ENCODE results near the gene AKR7A2. TPM values are rescaled to one million over a fixed set of nuclear protein-coding genes. Genes with fewer than 3 reads are reported as not detected.

The AKR7A2 gene
- total RNA-seq, 1 experiment from 2014 or later: 122 TPM

DNA sequence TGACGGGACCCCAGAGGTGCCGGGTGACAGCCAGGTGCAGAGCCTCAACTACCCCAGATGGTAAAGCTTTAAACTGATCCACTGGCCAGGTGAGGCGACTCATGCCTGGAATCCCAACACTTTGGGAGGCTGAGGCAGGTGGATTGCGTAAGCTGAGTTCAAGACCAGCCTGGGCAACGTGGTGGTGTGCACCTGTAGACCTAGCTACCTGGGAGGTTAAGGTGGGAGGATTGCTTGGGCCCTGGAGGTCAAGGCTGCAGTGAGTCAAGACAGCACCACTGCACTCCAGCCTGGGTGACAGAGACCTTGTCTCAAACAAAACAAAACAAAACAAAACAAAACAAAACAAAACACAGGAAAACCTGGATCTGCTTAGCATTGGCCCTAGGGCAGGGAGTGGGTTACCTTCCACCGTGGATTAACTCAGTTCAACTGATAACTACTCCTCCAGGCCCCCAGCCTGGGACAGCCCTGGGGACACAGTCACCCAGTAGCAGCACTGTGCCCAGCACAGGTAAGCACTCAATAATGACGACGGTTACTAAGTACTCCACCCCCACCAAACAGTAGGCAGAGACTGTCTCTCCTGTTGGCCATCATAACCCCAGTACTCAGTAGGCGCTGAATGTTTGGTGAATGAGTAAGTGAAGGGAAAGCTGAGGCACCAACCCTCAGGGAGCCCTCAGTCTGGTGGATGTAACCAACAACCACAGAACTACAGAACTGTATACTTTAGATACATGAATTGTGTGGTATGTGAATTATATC is 21.8 kb upstream of the AKR7A2 start:
- no peak overlapping the region for H3K9ac ChIP-seq (ENCODE audit: low read length)
- no peak overlapping the region for H3K4me3 ChIP-seq (ENCODE audit: low read length)
- no peaks in the 10 kb centered on the region for H3K27me3 ChIP-seq (ENCODE audit: low read length)
- H3K27ac ChIP-seq (ENCODE audit: low read length): no peak overlapping the region
- H3K4me2 ChIP-seq (ENCODE audit: low read depth, low read length, poor library complexity, severe bottlenecking): no peak overlapping the region
- no peaks in the 10 kb centered on the region for H3K4me1 ChIP-seq (ENCODE audit: low read length)
- H2AFZ ChIP-seq (ENCODE audit: low read length): no peak overlapping the region
- no peak for DNase-seq
- no peaks in the 10 kb centered on the region for H3K9me3 ChIP-seq (ENCODE audit: low read length)
- H3K9me2 ChIP-seq (replicated peaks; ENCODE audit: insufficient read depth, low read length): no peaks in the 10 kb centered on the region
- no peaks in the 10 kb centered on the region for H4K20me1 ChIP-seq (ENCODE audit: insufficient read depth, low read depth, low read length)
- H3K79me2 ChIP-seq (ENCODE audit: low read length): no peaks in the 10 kb centered on the region
- H3K36me3 ChIP-seq (ENCODE audit: insufficient read depth, low read length): no peaks in the 10 kb centered on the region

DNA sequence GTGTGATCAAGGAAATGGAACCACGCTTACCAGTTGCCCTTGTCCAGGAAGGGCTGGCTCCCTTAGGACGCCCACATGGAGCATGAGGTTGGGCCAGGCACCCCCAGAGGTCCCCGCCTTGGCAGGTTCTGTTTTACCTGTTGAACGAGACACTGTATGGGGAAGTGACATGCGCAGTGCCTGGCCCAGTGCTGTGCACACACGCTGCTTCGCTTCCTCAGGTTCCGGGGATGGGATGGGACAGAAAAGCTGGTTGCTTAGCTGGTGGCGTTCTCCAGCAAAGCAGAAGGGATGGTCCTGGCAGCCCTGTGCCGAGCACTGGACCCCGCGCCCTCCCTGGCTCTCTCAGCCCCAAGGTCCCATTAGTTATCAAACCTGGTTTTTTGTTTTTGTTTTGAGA is 20.9 kb upstream of the AKR7A2 start:
- H3K9ac ChIP-seq (ENCODE audit: low read length): no peak overlapping the region
- no peaks in the 10 kb centered on the region for H3K36me3 ChIP-seq (ENCODE audit: insufficient read depth, low read length)
- H3K4me3 ChIP-seq (ENCODE audit: low read length): no peak overlapping the region
- no peak overlapping the region for H3K4me2 ChIP-seq (ENCODE audit: low read depth, low read length, poor library complexity, severe bottlenecking)
- H3K27ac ChIP-seq (ENCODE audit: low read length): no peak overlapping the region
- no peak for DNase-seq
- H3K4me1 ChIP-seq (ENCODE audit: low read length): no peaks in the 10 kb centered on the region
- H3K9me2 ChIP-seq (replicated peaks; ENCODE audit: insufficient read depth, low read length): no peaks in the 10 kb centered on the region
- H4K20me1 ChIP-seq (ENCODE audit: insufficient read depth, low read depth, low read length): no peaks in the 10 kb centered on the region
- no peak overlapping the region for H2AFZ ChIP-seq (ENCODE audit: low read length)
- H3K79me2 ChIP-seq (ENCODE audit: low read length): no peaks in the 10 kb centered on the region
- H3K27me3 ChIP-seq (ENCODE audit: low read length): no peaks in the 10 kb centered on the region
- H3K9me3 ChIP-seq (ENCODE audit: low read length): no peaks in the 10 kb centered on the region

DNA sequence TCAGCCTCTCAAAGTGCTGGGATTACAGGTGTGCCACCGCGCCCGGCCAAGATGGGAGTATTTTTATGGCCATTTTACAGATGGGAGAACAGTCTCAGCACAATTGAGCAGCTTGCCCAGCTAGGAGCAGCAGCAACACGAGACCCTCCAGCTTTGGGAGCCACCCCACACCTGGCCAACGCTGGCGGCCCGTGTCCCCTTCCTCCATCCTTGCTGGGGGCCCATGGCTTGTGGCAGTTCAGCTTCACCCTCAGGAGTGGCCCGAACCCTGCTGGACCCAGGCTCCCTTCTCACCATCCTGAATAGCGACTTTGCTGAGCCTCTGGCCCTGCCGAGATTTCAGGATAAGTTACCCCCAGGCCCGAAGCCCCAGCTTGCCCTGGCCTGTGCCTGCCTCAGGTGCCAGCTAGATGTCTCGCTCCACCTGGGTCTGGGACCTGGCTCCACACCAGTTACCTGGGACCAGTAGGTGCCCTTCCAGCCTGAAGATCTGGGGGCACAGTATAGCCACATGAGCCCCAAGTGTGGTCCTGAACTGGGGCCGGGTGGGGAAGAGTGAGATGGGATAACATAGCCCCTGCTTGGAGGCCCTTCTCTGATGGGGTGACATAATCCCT is 19.4 kb upstream of the AKR7A2 start:
- no peak for DNase-seq
- Histone ChIP-seq H3K36me3 (ENCODE audit: insufficient read depth, low read length) (no peaks in the 10 kb centered on the region), H3K27me3 (ENCODE audit: low read length) (no peaks in the 10 kb centered on the region), H4K20me1 (ENCODE audit: insufficient read depth, low read depth, low read length) (no peaks in the 10 kb centered on the region), H3K4me3 (ENCODE audit: low read length) (no peak overlapping the region), H3K9me2 (replicated peaks; ENCODE audit: insufficient read depth, low read length) (no peaks in the 10 kb centered on the region), H2AFZ (ENCODE audit: low read length) (no peak overlapping the region), H3K27ac (ENCODE audit: low read length) (no peak overlapping the region), H3K4me2 (ENCODE audit: low read depth, low read length, poor library complexity, severe bottlenecking) (no peak overlapping the region), H3K9me3 (ENCODE audit: low read length) (no peaks in the 10 kb centered on the region), H3K4me1 (ENCODE audit: low read length) (no peaks in the 10 kb centered on the region), H3K79me2 (ENCODE audit: low read length) (no peaks in the 10 kb centered on the region), H3K9ac (ENCODE audit: low read length) (no peak overlapping the region)

GRCh38 chr1:19330449-19331135 is 18.6 kb upstream of the AKR7A2 start:
- H3K9me2 ChIP-seq (replicated peaks; ENCODE audit: insufficient read depth, low read length): no peaks in the 10 kb centered on the region

GRCh38 chr1:19329611-19330010 is 17.7 kb upstream of the AKR7A2 start:
- H3K4me1 ChIP-seq (ENCODE audit: low read length): no peaks in the 10 kb centered on the region
- no peaks in the 10 kb centered on the region for H3K79me2 ChIP-seq (ENCODE audit: low read length)
- H3K27me3 ChIP-seq (ENCODE audit: low read length): no peaks in the 10 kb centered on the region
- H3K27ac ChIP-seq (ENCODE audit: low read length): no peak overlapping the region
- H4K20me1 ChIP-seq (ENCODE audit: insufficient read depth, low read depth, low read length): no peaks in the 10 kb centered on the region
- no peaks in the 10 kb centered on the region for H3K9me2 ChIP-seq (replicated peaks; ENCODE audit: insufficient read depth, low read length)
- DNase-seq: no peak
- no peaks in the 10 kb centered on the region for H3K36me3 ChIP-seq (ENCODE audit: insufficient read depth, low read length)
- H2AFZ ChIP-seq (ENCODE audit: low read length): no peak overlapping the region
- H3K4me2 ChIP-seq (ENCODE audit: low read depth, low read length, poor library complexity, severe bottlenecking): no peak overlapping the region
- no peak overlapping the region for H3K4me3 ChIP-seq (ENCODE audit: low read length)
- H3K9ac ChIP-seq (ENCODE audit: low read length): no peak overlapping the region
- no peaks in the 10 kb centered on the region for H3K9me3 ChIP-seq (ENCODE audit: low read length)

More at GRCh38 chr1:19330449-19331135, 18.6 kb upstream of the AKR7A2 start:
- Histone ChIP-seq H3K9ac (ENCODE audit: low read length) (no peak overlapping the region), H3K27me3 (ENCODE audit: low read length) (no peaks in the 10 kb centered on the region), H3K9me3 (ENCODE audit: low read length) (no peaks in the 10 kb centered on the region), H3K4me1 (ENCODE audit: low read length) (no peaks in the 10 kb centered on the region), H3K4me3 (ENCODE audit: low read length) (no peak overlapping the region), H3K79me2 (ENCODE audit: low read length) (no peaks in the 10 kb centered on the region), H3K27ac (ENCODE audit: low read length) (no peak overlapping the region), H3K36me3 (ENCODE audit: insufficient read depth, low read length) (no peaks in the 10 kb centered on the region), H2AFZ (ENCODE audit: low read length) (no peak overlapping the region), H3K4me2 (ENCODE audit: low read depth, low read length, poor library complexity, severe bottlenecking) (no peak overlapping the region), H4K20me1 (ENCODE audit: insufficient read depth, low read depth, low read length) (no peaks in the 10 kb centered on the region)
- DNase-seq: no peak

DNA sequence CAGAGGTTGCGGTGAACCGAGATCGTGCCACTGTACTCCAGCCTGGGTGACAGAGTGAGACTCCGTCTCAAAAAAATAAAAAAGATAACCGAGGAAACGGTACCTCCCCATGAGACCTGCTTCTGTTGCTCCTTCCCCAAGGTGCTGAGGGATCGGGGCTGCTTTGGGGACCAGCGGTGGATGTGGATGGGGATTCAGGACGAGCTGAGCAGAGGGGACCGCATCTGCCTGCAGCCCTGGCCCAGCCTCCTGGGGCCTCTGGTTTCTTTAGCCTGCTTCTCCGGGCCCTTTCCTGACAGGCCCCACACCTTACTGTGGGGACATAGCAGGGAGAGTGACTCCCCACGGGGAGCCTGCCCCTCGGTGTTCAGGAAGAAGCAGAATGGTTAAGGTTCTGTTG is 17.2 kb upstream of the AKR7A2 start:
- H3K27ac ChIP-seq (ENCODE audit: low read length): no peak overlapping the region
- no peak overlapping the region for H2AFZ ChIP-seq (ENCODE audit: low read length)
- no peaks in the 10 kb centered on the region for H3K27me3 ChIP-seq (ENCODE audit: low read length)
- H3K9ac ChIP-seq (ENCODE audit: low read length): no peak overlapping the region
- H3K79me2 ChIP-seq (ENCODE audit: low read length): no peaks in the 10 kb centered on the region
- H4K20me1 ChIP-seq (ENCODE audit: insufficient read depth, low read depth, low read length): no peaks in the 10 kb centered on the region
- DNase-seq: no peak
- H3K4me1 ChIP-seq (ENCODE audit: low read length): no peaks in the 10 kb centered on the region
- no peaks in the 10 kb centered on the region for H3K9me2 ChIP-seq (replicated peaks; ENCODE audit: insufficient read depth, low read length)
- no peak overlapping the region for H3K4me3 ChIP-seq (ENCODE audit: low read length)
- no peaks in the 10 kb centered on the region for H3K9me3 ChIP-seq (ENCODE audit: low read length)
- H3K4me2 ChIP-seq (ENCODE audit: low read depth, low read length, poor library complexity, severe bottlenecking): no peak overlapping the region
- H3K36me3 ChIP-seq (ENCODE audit: insufficient read depth, low read length): no peaks in the 10 kb centered on the region

GRCh38 chr1:19328486-19328885 is 16.5 kb upstream of the AKR7A2 start:
- Histone ChIP-seq H3K9me3 (ENCODE audit: low read length) (no peaks in the 10 kb centered on the region), H3K4me2 (ENCODE audit: low read depth, low read length, poor library complexity, severe bottlenecking) (no peak overlapping the region), H3K4me1 (ENCODE audit: low read length) (no peaks in the 10 kb centered on the region), H3K27me3 (ENCODE audit: low read length) (no peaks in the 10 kb centered on the region), H3K27ac (ENCODE audit: low read length) (no peak overlapping the region), H2AFZ (ENCODE audit: low read length) (no peak overlapping the region), H4K20me1 (ENCODE audit: insufficient read depth, low read depth, low read length) (no peaks in the 10 kb centered on the region), H3K9me2 (replicated peaks; ENCODE audit: insufficient read depth, low read length) (no peaks in the 10 kb centered on the region), H3K4me3 (ENCODE audit: low read length) (no peak overlapping the region), H3K79me2 (ENCODE audit: low read length) (no peaks in the 10 kb centered on the region), H3K36me3 (ENCODE audit: insufficient read depth, low read length) (no peaks in the 10 kb centered on the region), H3K9ac (ENCODE audit: low read length) (no peak overlapping the region)
- DNase-seq: no peak

- Histone ChIP-seq H3K27ac (ENCODE audit: low read length) (no peak overlapping the region), H2AFZ (ENCODE audit: low read length) (no peak overlapping the region), H4K20me1 (ENCODE audit: insufficient read depth, low read depth, low read length) (no peaks in the 10 kb centered on the region), H3K4me3 (ENCODE audit: low read length) (no peak overlapping the region), H3K27me3 (ENCODE audit: low read length) (no peaks in the 10 kb centered on the region), H3K4me1 (ENCODE audit: low read length) (no peaks in the 10 kb centered on the region), H3K36me3 (ENCODE audit: insufficient read depth, low read length) (no peaks in the 10 kb centered on the region), H3K9me2 (replicated peaks; ENCODE audit: insufficient read depth, low read length) (no peaks in the 10 kb centered on the region), H3K79me2 (ENCODE audit: low read length) (no peaks in the 10 kb centered on the region), H3K4me2 (ENCODE audit: low read depth, low read length, poor library complexity, severe bottlenecking) (no peak overlapping the region), H3K9ac (ENCODE audit: low read length) (no peak overlapping the region), H3K9me3 (ENCODE audit: low read length) (no peaks in the 10 kb centered on the region)
- DNase-seq: no peak
These were observed 15.8 kb upstream of the AKR7A2 start for GRCh38 chr1:19327736-19328135.

All from Karpas-422 (cell line).